ENCODE results near the gene KRT80. TPM values are rescaled to one million over a fixed set of nuclear protein-coding genes. Genes with fewer than 3 reads are reported as not detected.
A peak's percentile ranks its signal among the peaks of the same experiment; 100 is the strongest.

The KRT80 gene
- total RNA-seq, 2 experiments from 2014 or later: not detected

GRCh38 chr12:52200781-52201450, 9.1 kb upstream of the KRT80 start:
- POLR2A ChIA-PET: no interaction called here
- intact Hi-C loops (cut with DNase I, micrococcal nuclease): no loop called here
- H3K27ac Mint-ChIP-seq: no peak overlapping the region
- no peak overlapping the region for H3K4me3 Mint-ChIP-seq
- H3K36me3 Mint-ChIP-seq (ENCODE audit: low read depth): no peaks in the 10 kb centered on the region
- peaks cover 6% of the 10 kb centered on the region for H3K4me1 Mint-ChIP-seq
- ATAC-seq (no peak), DNase-seq (no peak)
- H3K27me3 Mint-ChIP-seq: peaks cover 7% of the 10 kb centered on the region
- CTCF ChIA-PET: interaction anchor here (0.6 kb wide), 2 partner anchors 26 to 43 kb away, joined by 3 read pairs; no protein-coding TSS in a partner anchor
- no peaks in the 10 kb centered on the region for H3K9me3 Mint-ChIP-seq (ENCODE audit: low read depth)

DNA sequence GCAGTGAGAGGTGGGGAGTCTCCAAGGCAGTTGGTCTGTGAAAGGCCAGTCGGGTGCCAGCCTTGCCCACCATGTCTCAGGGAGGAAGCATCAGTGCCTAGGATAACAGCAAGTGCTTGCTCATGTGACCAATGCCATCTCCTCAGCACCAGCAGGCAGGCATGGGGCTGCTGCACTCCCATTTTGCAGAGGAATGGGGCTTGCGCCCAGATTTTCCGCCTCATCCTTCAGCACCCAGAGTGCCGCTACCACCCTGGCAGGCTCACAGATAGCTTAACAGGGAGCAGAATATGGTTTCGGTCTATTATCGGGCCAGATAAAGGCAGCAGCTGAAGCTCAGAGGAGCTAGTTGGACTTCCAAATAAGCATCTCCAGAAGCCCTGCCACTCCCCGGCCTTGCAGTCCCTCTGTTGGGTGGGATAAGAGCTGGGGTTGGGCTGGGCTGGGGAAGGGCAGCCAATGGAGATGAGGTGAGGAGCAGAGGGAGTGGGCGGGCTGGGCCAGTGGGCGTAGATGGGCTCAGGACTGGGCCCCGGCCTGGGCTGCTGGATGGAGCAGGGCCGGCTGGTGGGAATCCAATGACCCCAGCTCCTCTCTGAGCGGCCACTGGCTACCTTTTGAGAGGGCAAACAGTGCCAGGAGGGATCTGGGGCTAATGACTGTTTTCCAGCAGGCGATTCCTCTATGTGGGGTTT, 8.4 kb upstream of the KRT80 start:
- ChIA-PET POLR2A (no interaction called here), CTCF (interaction anchor here (1.1 kb wide), 1 partner anchor 22 kb away, joined by 4 read pairs; no protein-coding TSS in a partner anchor)
- Mint-ChIP-seq H3K9me3 (ENCODE audit: low read depth) (no peaks in the 10 kb centered on the region), H3K4me1 (peaks cover 6% of the 10 kb centered on the region), H3K4me3 (no peak overlapping the region), H3K27ac (no peak overlapping the region), H3K27me3 (peaks cover 7% of the 10 kb centered on the region), H3K36me3 (ENCODE audit: low read depth) (no peaks in the 10 kb centered on the region)
- intact Hi-C loops (cut with DNase I, micrococcal nuclease): no loop called here
- ATAC-seq (no peak), DNase-seq (no peak)

DNA sequence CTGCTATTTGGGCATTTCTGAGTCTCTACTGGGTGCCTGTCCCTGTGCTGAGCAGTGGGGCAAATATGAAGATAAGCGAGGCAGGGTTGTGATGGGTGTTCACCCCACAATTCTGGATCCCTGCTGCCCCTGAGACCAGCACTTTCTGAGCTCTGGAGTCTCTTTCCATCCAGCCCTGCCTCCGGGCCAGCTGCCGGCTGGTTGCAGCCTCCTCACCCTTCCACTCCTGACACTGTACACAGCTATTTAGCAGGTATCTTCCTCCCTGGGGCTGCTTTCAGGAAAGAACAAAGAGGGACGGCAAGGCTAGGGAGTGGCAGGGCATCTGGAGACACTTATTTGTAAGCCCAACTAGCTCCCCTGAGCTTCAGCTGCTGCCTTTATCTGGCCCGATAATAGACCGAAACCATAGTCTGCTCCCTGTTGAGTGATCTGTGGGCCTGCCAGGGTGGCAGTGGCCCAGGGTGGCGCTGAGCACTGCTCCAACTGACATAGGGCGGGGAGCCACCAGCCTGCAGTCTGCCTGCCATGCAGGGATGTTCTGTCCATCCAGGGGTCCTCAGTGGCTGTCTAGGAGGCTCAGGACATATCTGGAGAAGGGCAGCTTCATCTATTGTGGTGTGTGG, 7.6 kb upstream of the KRT80 start:
- Mint-ChIP-seq H3K4me3 (no peak overlapping the region), H3K27me3 (peaks cover 7% of the 10 kb centered on the region), H3K27ac (no peak overlapping the region), H3K9me3 (ENCODE audit: low read depth) (no peaks in the 10 kb centered on the region), H3K36me3 (ENCODE audit: low read depth) (no peaks in the 10 kb centered on the region), H3K4me1 (peaks cover 8% of the 10 kb centered on the region)
- CTCF ChIA-PET: interaction anchor here (1.1 kb wide), 1 partner anchor 23 kb away, joined by 4 read pairs; no protein-coding TSS in a partner anchor
- POLR2A ChIA-PET: no interaction called here
- intact Hi-C loops (cut with DNase I, micrococcal nuclease): no loop called here
- DNase-seq (no peak), ATAC-seq (no peak)

GRCh38 chr12:52198454-52199215, 6.8 kb upstream of the KRT80 start:
- H3K9me3 Mint-ChIP-seq (ENCODE audit: low read depth): no peaks in the 10 kb centered on the region
- intact Hi-C loops (cut with DNase I, micrococcal nuclease): no loop called here
- peaks cover 7% of the 10 kb centered on the region for H3K27me3 Mint-ChIP-seq
- H3K36me3 Mint-ChIP-seq (ENCODE audit: low read depth): no peaks in the 10 kb centered on the region
- POLR2A ChIA-PET: no interaction called here
- peaks cover 8% of the 10 kb centered on the region for H3K4me1 Mint-ChIP-seq
- H3K27ac Mint-ChIP-seq: no peak overlapping the region
- H3K4me3 Mint-ChIP-seq: no peak overlapping the region
- ATAC-seq: no peak
- CTCF ChIA-PET: interaction anchor here (1.1 kb wide), 1 partner anchor 24 kb away, joined by 4 read pairs; no protein-coding TSS in a partner anchor
- DNase-seq: no peak

DNA sequence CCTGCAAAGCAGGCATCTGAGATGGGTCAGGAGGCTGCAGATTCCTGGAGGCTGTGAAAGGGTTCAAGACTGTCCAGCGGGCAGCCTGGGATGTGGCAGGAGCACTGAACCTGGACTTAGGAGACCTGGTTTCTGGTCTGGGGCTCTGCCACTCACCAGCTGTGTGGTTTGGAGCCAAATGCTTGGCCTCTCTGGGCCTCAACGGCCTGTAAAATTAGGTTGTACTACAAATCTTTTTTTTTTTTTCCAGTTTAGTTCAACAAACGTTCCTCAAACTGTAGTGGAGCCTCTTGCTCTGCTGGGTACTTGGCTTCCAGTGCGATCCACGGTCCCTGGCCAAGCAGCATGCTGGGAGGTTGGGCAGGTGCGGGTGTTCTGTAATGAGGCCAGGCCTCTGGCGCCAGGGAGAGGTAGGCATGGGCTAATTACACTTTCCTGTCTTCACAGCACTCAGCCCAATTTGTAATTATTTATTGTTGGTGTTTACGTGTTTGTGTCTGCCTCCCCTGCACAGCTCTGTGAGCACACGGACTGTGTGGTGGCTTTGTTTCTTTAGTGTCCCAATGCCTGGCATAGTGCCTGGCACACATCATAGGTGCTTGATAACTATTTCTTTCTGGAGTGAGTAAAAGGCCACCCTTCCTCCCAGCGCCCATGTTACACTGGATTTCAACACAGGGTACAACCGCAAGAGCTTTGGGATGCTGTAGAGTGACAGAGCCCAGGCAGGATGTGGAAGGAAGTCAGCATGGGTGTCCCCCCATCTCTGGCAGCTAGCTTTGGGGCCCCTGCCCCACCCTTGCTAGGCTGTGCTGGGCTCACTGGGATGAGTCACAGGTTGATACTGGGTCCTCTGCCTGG, 5.8 kb upstream of the KRT80 start:
- no peak overlapping the region for H3K27ac Mint-ChIP-seq
- intact Hi-C loops (cut with DNase I, micrococcal nuclease): no loop called here
- ChIA-PET POLR2A (no interaction called here), CTCF (interaction anchor here (0.5 to 1.5 kb wide), 2 partner anchors 10 to 112 kb away, joined by 3 read pairs; no protein-coding TSS in a partner anchor)
- H3K36me3 Mint-ChIP-seq (ENCODE audit: low read depth): no peaks in the 10 kb centered on the region
- no peak for DNase-seq
- H3K27me3 Mint-ChIP-seq: peaks cover 2% of the 10 kb centered on the region
- no peaks in the 10 kb centered on the region for H3K9me3 Mint-ChIP-seq (ENCODE audit: low read depth)
- no peak overlapping the region for H3K4me3 Mint-ChIP-seq
- no peak for ATAC-seq
- H3K4me1 Mint-ChIP-seq: peaks cover 2% of the 10 kb centered on the region

DNA sequence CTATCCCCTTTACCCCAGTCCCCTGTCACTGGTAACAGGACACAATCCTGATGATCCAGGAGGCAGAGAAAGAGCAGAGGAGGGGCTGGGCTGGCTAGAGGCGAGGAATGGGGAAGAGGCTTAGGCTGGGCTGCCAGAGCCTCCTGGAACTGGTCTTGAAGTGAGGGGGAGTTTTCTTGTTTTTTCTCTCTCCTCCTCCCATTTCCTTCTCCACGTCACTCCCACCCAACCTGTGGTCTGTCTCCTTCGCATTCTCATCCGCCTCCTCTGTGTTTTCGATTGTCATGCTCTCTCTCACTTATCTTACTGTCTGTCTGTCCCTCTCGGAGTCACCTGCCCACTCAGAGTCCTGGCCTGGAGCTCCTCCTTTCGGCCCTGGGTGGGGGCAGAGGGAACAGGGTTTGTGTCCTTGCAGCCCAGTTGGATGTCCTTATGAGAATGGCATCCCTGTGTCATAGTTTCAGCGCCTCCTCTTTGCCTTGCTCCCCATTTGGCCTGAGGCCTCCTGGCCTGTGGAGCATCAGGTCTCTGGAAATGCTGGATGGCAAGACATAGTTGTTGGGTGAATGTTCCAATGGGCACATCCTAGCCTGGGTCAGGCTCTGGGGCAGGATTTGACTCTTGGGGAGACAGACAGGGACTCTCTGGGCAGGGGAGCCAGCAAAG, 3.4 kb upstream of the KRT80 start:
- Mint-ChIP-seq H3K9me3 (ENCODE audit: low read depth) (no peaks in the 10 kb centered on the region), H3K4me3 (no peak overlapping the region), H3K36me3 (ENCODE audit: low read depth) (no peaks in the 10 kb centered on the region), H3K4me1 (peaks cover 2% of the 10 kb centered on the region), H3K27ac (no peak overlapping the region), H3K27me3 (peaks cover 2% of the 10 kb centered on the region)
- intact Hi-C loops (cut with DNase I, micrococcal nuclease): no loop called here
- peak; percentile 53 for ATAC-seq
- peak; percentile 18 for DNase-seq
- ChIA-PET CTCF (interaction anchor here (1.3 kb wide), 1 partner anchor 84 kb away, joined by 3 read pairs; no protein-coding TSS in a partner anchor), POLR2A (no interaction called here)

- CTCF ChIA-PET: interaction anchor here (0.7 kb wide), 1 partner anchor 1610 kb away, joined by 3 read pairs; no protein-coding TSS in a partner anchor
- DNase-seq (no peak), ATAC-seq (no peak)
- Mint-ChIP-seq H3K9me3 (ENCODE audit: low read depth) (no peaks in the 10 kb centered on the region), H3K27ac (no peak overlapping the region), H3K4me3 (no peak overlapping the region), H3K4me1 (peaks cover 2% of the 10 kb centered on the region), H3K27me3 (peaks cover 2% of the 10 kb centered on the region), H3K36me3 (ENCODE audit: low read depth) (no peaks in the 10 kb centered on the region)
- intact Hi-C loops (cut with DNase I, micrococcal nuclease): no loop called here
- POLR2A ChIA-PET: no interaction called here
Observed at GRCh38 chr12:52193991-52194390, 2.2 kb upstream of the KRT80 start.

DNA sequence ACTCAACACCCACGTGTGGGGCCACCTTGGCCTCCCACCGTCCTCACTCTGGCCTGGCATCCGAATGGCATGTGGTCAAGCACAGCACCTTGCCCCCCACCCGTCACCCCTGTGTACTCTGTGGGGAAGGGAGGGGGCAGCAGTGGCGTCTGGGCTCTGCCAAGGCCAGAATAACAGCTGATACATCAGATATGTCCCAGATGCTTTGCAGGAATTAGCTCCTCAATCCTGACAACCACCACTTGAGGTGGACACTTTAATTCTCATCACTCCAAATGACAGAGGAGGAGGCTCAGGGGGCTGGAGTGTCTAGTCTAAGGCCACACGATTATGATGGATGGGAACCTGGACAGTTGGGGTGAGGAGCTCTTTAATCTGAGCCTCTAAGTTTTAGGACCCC, 1.7 kb upstream of the KRT80 start:
- Mint-ChIP-seq H3K27ac (no peak overlapping the region), H3K4me3 (no peak overlapping the region), H3K9me3 (ENCODE audit: low read depth) (no peaks in the 10 kb centered on the region), H3K36me3 (ENCODE audit: low read depth) (no peaks in the 10 kb centered on the region), H3K27me3 (peaks cover 2% of the 10 kb centered on the region), H3K4me1 (peaks cover 2% of the 10 kb centered on the region)
- ChIA-PET CTCF (interaction anchor here (0.7 kb wide), 1 partner anchor 1611 kb away, joined by 3 read pairs; no protein-coding TSS in a partner anchor), POLR2A (no interaction called here)
- ATAC-seq (no peak), DNase-seq (no peak)
- intact Hi-C loops (cut with DNase I, micrococcal nuclease): no loop called here

- Mint-ChIP-seq H3K36me3 (ENCODE audit: low read depth) (no peaks in the 10 kb centered on the region), H3K4me1 (peaks cover 2% of the 10 kb centered on the region), H3K4me3 (no peak overlapping the region), H3K9me3 (ENCODE audit: low read depth) (no peaks in the 10 kb centered on the region), H3K27me3 (peaks cover 2% of the 10 kb centered on the region), H3K27ac (no peak overlapping the region)
- POLR2A ChIA-PET: no interaction called here
- CTCF ChIA-PET: interaction anchor here (0.6 to 0.7 kb wide), 2 partner anchors 23 to 607 kb away, joined by 3 read pairs; no protein-coding TSS in a partner anchor
- DNase-seq (no peak), ATAC-seq (no peak)
- intact Hi-C loops (cut with DNase I, micrococcal nuclease): no loop called here
Observed at GRCh38 chr12:52190860-52191729, 719 bp downstream of the KRT80 start.

All from activated CD4-positive, alpha-beta T cell treated with anti-CD3 and anti-CD28 coated beads for 36 hours (primary cell).